ENCODE results near the gene ZNF12. TPM values are rescaled to one million over a fixed set of nuclear protein-coding genes. Genes with fewer than 3 reads are reported as not detected.
"Not testable (repeated sequence)": the region's sequence is repeated elsewhere in the genome, so short reads cannot be mapped to it uniquely, and the experiment has no call there.

Gene ZNF12
- total RNA-seq, 2 donors from 2014 or later: 24.2 to 29.4 TPM

DNA sequence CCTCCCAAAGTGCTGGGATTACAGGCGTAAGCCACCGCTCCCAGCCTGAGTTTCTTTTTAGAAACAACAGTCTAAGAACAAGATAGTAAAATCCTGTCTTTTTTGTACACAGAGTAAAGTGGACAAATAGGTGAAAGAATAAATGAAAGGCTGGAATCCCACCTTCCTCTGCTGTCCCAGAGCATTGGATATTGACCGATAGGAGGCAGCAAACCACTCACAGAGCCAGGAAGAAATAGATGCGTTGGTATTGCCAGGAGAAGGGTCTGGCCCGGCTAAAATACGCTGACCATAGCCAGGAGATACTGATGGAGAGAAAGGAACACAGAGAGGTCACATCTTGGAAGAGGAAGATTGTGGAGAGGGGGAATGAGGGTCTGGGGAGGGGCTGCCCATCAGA, 11.4 kb upstream of the ZNF12 start:
- H3K27me3 ChIP-seq (ENCODE audit: control insufficient read depth, insufficient read depth, low read length, poor library complexity, severe bottlenecking): no peaks in the 10 kb centered on the region
- Mint-ChIP-seq H3K27me3 (ENCODE audit: insufficient read depth) (peaks cover 48% of the 10 kb centered on the region), H3K36me3 (ENCODE audit: low read depth) (no peaks in the 10 kb centered on the region), H3K4me3 (no peak overlapping the region), H3K9me3 (no peaks in the 10 kb centered on the region), H3K4me1 (peaks cover 4% of the 10 kb centered on the region), H3K27ac (no peak overlapping the region)
- no peak overlapping the region for H3K9ac ChIP-seq (ENCODE audit: extremely low read depth, low read length, poor library complexity, severe bottlenecking)
- WGBS, 2 experiments (ENCODE audit: insufficient coverage in 1 of 2, insufficient read length in 1 of 2): 81 to 87% methylated on average over 4 to 6 of the region's 6 CpGs
- TF ChIP-seq, protein P1, sequence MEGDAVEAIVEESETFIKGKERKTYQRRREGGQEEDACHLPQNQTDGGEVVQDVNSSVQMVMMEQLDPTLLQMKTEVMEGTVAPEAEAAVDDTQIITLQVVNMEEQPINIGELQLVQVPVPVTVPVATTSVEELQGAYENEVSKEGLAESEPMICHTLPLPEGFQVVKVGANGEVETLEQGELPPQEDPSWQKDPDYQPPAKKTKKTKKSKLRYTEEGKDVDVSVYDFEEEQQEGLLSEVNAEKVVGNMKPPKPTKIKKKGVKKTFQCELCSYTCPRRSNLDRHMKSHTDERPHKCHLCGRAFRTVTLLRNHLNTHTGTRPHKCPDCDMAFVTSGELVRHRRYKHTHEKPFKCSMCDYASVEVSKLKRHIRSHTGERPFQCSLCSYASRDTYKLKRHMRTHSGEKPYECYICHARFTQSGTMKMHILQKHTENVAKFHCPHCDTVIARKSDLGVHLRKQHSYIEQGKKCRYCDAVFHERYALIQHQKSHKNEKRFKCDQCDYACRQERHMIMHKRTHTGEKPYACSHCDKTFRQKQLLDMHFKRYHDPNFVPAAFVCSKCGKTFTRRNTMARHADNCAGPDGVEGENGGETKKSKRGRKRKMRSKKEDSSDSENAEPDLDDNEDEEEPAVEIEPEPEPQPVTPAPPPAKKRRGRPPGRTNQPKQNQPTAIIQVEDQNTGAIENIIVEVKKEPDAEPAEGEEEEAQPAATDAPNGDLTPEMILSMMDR (conservative IDR thresholded peaks at IDR 0.05): peak; percentile 62
- no peak overlapping the region for H3K27ac ChIP-seq (ENCODE audit: low read depth, low read length)
- no peak for DNase-seq
- no peaks in the 10 kb centered on the region for H3K4me1 ChIP-seq (ENCODE audit: control insufficient read depth, insufficient read depth, low read length)
- no peaks in the 10 kb centered on the region for H3K9me3 ChIP-seq (ENCODE audit: control insufficient read depth, low read length)
- no peak overlapping the region for H3K4me3 ChIP-seq (ENCODE audit: low read length)
- no peaks in the 10 kb centered on the region for H3K36me3 ChIP-seq (ENCODE audit: control insufficient read depth, insufficient read depth, low read length)

DNA sequence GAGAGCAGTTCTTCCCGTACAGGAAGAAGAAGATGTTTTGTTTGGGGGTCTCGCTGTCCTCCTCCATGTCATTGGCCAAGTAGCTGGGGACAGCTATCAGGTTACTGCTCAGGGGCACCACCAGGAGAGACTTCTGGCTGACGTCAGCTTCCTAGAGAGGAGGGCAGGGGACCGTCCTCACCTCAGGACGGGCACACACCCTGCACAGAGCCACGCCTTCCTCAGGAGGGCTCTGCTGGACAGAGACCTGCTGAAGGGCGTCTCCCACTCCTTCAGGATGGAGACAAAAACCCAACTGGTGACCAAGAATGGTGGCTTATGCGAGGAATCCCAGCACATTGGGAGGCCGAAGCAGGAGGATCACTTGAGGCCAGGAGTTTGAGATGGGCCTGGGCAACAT, 9.2 kb upstream of the ZNF12 start:
- not testable (repeated sequence) for DNase-seq; H3K27ac Mint-ChIP-seq; H3K9ac ChIP-seq (ENCODE audit: extremely low read depth, low read length, poor library complexity, severe bottlenecking); H3K4me3 Mint-ChIP-seq; H3K4me1 ChIP-seq (ENCODE audit: control insufficient read depth, insufficient read depth, low read length); H3K36me3 ChIP-seq (ENCODE audit: control insufficient read depth, insufficient read depth, low read length); H3K9me3 Mint-ChIP-seq; H3K9me3 ChIP-seq (ENCODE audit: control insufficient read depth, low read length); H3K36me3 Mint-ChIP-seq (ENCODE audit: low read depth); H3K4me3 ChIP-seq (ENCODE audit: low read length); H3K4me1 Mint-ChIP-seq; H3K27me3 ChIP-seq (ENCODE audit: control insufficient read depth, insufficient read depth, low read length, poor library complexity, severe bottlenecking); H3K27ac ChIP-seq (ENCODE audit: low read depth, low read length)
- WGBS, 2 experiments (ENCODE audit: insufficient coverage in 1 of 2, insufficient read length in 1 of 2): 83 to 86% methylated on average over 6 to 9 of the region's 9 CpGs
- peaks cover 46% of the 10 kb centered on the region for H3K27me3 Mint-ChIP-seq (ENCODE audit: insufficient read depth)

DNA sequence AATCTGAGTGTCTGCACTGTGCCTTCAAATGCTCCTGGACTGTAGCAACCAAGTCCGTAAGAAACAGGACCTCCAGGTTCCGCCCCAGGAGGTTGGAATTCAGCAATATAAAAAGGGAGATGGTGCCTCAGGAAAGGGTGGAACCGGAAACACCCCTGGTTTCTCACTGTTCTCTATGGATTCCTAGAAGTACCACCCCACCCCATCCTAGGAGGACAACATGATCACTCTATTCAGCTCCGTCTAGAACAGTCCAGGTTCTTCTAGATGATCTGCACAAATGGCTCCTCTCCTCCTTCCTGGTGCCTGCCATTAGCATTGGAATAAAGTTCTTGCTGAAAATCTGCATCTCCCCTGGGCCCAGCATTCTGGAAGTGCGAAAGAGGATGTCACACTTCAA, 7.6 kb upstream of the ZNF12 start:
- Histone ChIP-seq H3K27ac (ENCODE audit: low read depth, low read length) (no peak overlapping the region), H3K9me3 (ENCODE audit: control insufficient read depth, low read length) (no peaks in the 10 kb centered on the region), H3K4me1 (ENCODE audit: control insufficient read depth, insufficient read depth, low read length) (no peaks in the 10 kb centered on the region), H3K4me3 (ENCODE audit: low read length) (no peak overlapping the region), H3K36me3 (ENCODE audit: control insufficient read depth, insufficient read depth, low read length) (no peaks in the 10 kb centered on the region), H3K27me3 (ENCODE audit: control insufficient read depth, insufficient read depth, low read length, poor library complexity, severe bottlenecking) (no peaks in the 10 kb centered on the region), H3K9ac (ENCODE audit: extremely low read depth, low read length, poor library complexity, severe bottlenecking) (no peak overlapping the region)
- H3K27ac Mint-ChIP-seq: no peak overlapping the region
- peaks cover 7% of the 10 kb centered on the region for H3K9me3 Mint-ChIP-seq
- no peaks in the 10 kb centered on the region for H3K36me3 Mint-ChIP-seq (ENCODE audit: low read depth)
- 86 to 89% methylated on average over 3 to 5 of the region's 5 CpGs for WGBS, 2 experiments (ENCODE audit: insufficient coverage in 1 of 2, insufficient read length in 1 of 2)
- TF ChIP-seq, protein P1 (conservative IDR thresholded peaks at IDR 0.05): no peak
- DNase-seq: no peak
- H3K27me3 Mint-ChIP-seq (ENCODE audit: insufficient read depth): peaks cover 52% of the 10 kb centered on the region
- H3K4me3 Mint-ChIP-seq: no peak overlapping the region
- H3K4me1 Mint-ChIP-seq: peaks cover under 1% of the 10 kb centered on the region

DNA sequence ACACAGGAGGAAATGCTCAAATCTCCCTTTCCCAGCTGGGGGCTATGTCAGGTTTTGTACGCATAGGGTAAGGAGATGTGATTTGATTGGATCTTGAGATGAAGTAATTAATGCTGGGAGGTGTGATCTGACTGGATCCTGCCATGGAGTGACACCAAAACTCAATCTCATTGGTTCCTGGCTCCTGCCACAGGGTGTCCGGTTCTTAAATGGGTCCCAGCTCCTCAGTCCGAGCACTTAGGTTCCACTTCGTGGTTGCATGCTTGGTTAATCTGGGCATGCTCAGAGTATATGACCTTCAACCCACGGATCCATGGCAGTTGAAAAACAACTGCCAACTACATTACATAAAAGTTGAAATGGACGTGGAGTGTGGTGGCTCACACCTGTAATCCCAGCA, 3.1 kb upstream of the ZNF12 start:
- no peaks in the 10 kb centered on the region for H3K4me1 ChIP-seq (ENCODE audit: control insufficient read depth, insufficient read depth, low read length)
- peaks cover 31% of the 10 kb centered on the region for H3K9me3 Mint-ChIP-seq
- peaks cover 6% of the 10 kb centered on the region for H3K36me3 Mint-ChIP-seq (ENCODE audit: low read depth)
- H3K27ac ChIP-seq (ENCODE audit: low read depth, low read length): no peak overlapping the region
- TF ChIP-seq, protein P1 (conservative IDR thresholded peaks at IDR 0.05): no peak
- peaks cover 6% of the 10 kb centered on the region for H3K36me3 ChIP-seq (ENCODE audit: control insufficient read depth, insufficient read depth, low read length)
- H3K4me3 ChIP-seq (ENCODE audit: low read length): no peak overlapping the region
- no peak overlapping the region for H3K27ac Mint-ChIP-seq
- peaks cover 19% of the 10 kb centered on the region for H3K9me3 ChIP-seq (ENCODE audit: control insufficient read depth, low read length)
- peaks cover 32% of the 10 kb centered on the region for H3K27me3 Mint-ChIP-seq (ENCODE audit: insufficient read depth)
- no peak for DNase-seq
- H3K4me3 Mint-ChIP-seq: no peak overlapping the region
- 88 to 91% methylated on average over 4 to 6 of the region's 6 CpGs for WGBS, 2 experiments (ENCODE audit: insufficient coverage in 1 of 2, insufficient read length in 1 of 2)
- no peaks in the 10 kb centered on the region for H3K27me3 ChIP-seq (ENCODE audit: control insufficient read depth, insufficient read depth, low read length, poor library complexity, severe bottlenecking)
- H3K4me1 Mint-ChIP-seq: peaks cover 2% of the 10 kb centered on the region
- no peak overlapping the region for H3K9ac ChIP-seq (ENCODE audit: extremely low read depth, low read length, poor library complexity, severe bottlenecking)

All from endodermal cell (in vitro differentiated cells).